H9 (cell line): ENCODE data around the gene KRR1. TPM values are rescaled to one million over a fixed set of nuclear protein-coding genes. Genes with fewer than 3 reads are reported as not detected.

Source experiments
- DNase-seq: peaks from one replicate; pipeline ENCODE4 v3.0.0-alpha.2; 2017
- H2AFZ ChIP-seq: one replicate; pipeline ENCODE4 v1.6.1; 2013; ENCODE audit warnings: mild to moderate bottlenecking, low read length, control low read depth, moderate library complexity
- H2AK5ac ChIP-seq: 2 replicates; pipeline ENCODE4 v1.6.1; 2013; ENCODE audit warnings: low read length, control low read depth, mixed read lengths; ENCODE audit not compliant: insufficient read length
- H2BK120ac ChIP-seq: one replicate; pipeline ENCODE4 v1.6.1; 2013; ENCODE audit warnings: low read depth, mild to moderate bottlenecking, low read length, control low read depth, inconsistent platforms; ENCODE audit not compliant: poor library complexity, severe bottlenecking
- H2BK12ac ChIP-seq: 2 replicates; pipeline ENCODE4 v1.6.1; 2013; ENCODE audit warnings: low read length, control low read depth, mixed read lengths, low read depth; ENCODE audit not compliant: insufficient read length
- H2BK15ac ChIP-seq: 2 replicates; pipeline ENCODE4 v1.6.1; 2013; ENCODE audit warnings: low read depth, low read length, control low read depth
- H2BK20ac ChIP-seq: one replicate; pipeline ENCODE4 v1.6.1; 2013; ENCODE audit warnings: low read depth, mild to moderate bottlenecking, low read length, control low read depth, inconsistent platforms; ENCODE audit not compliant: poor library complexity, severe bottlenecking
- H2BK5ac ChIP-seq: 2 replicates; pipeline ENCODE4 v1.6.1; 2013; ENCODE audit warnings: low read length, control low read depth, mixed read lengths; ENCODE audit not compliant: insufficient read length
- H3K14ac ChIP-seq: 2 replicates; pipeline ENCODE4 v1.6.1; 2013; ENCODE audit warnings: low read length, control low read depth; ENCODE audit not compliant: insufficient read depth
- H3K18ac ChIP-seq: 2 replicates; pipeline ENCODE4 v1.6.1; 2013; ENCODE audit warnings: low read depth, mild to moderate bottlenecking, mixed read lengths, low read length, control low read depth; ENCODE audit not compliant: insufficient read length
- H3K23ac ChIP-seq: 2 replicates; pipeline ENCODE4 v1.6.1; 2013; ENCODE audit warnings: low read length, control low read depth, mixed read lengths, low read depth; ENCODE audit not compliant: insufficient read length
- H3K23me2 ChIP-seq: 2 replicates; pipeline ENCODE4 v1.6.1; 2013; ENCODE audit warnings: low read depth, mild to moderate bottlenecking, mixed read lengths, low read length, control low read depth; ENCODE audit not compliant: insufficient read length, poor library complexity, severe bottlenecking
- H3K27ac ChIP-seq: 2 replicates; pipeline ENCODE4 v1.5.1; 2013; ENCODE audit warnings: low read length, control low read depth, mixed read lengths, low read depth; ENCODE audit not compliant: insufficient read length
- H3K27me3 ChIP-seq: 2 replicates; pipeline ENCODE4 v1.6.1; 2013; ENCODE audit warnings: low read length, control low read depth, inconsistent platforms; ENCODE audit not compliant: insufficient read depth
- H3K4ac ChIP-seq: 2 replicates; pipeline ENCODE4 v1.6.1; 2013; ENCODE audit warnings: low read depth, mild to moderate bottlenecking, control low read depth, inconsistent platforms, low read length, moderate library complexity
- H3K4me1 ChIP-seq: 2 replicates; pipeline ENCODE4 v1.6.1; 2013; ENCODE audit warnings: low read length, control low read depth, inconsistent platforms; ENCODE audit not compliant: insufficient read depth
- H3K4me2 ChIP-seq: 2 replicates; pipeline ENCODE4 v1.6.1; 2013; ENCODE audit warnings: low read length, control low read depth, mixed read lengths; ENCODE audit not compliant: insufficient read length, insufficient read depth
- H3K56ac ChIP-seq: 2 replicates; pipeline ENCODE4 v1.6.1; 2013; ENCODE audit warnings: low read depth, mild to moderate bottlenecking, mixed read lengths, low read length, control low read depth; ENCODE audit not compliant: insufficient read length
- H3K79me1 ChIP-seq: 2 replicates; pipeline ENCODE4 v1.6.1; 2013; ENCODE audit warnings: low read depth, mild to moderate bottlenecking, moderate library complexity, low read length, control low read depth, inconsistent platforms; ENCODE audit not compliant: insufficient read depth, poor library complexity, severe bottlenecking
- H3K79me2 ChIP-seq: 2 replicates; pipeline ENCODE4 v1.6.1; 2013; ENCODE audit warnings: low read length, control low read depth, inconsistent platforms; ENCODE audit not compliant: insufficient read depth
- H3K9ac ChIP-seq: 2 replicates; pipeline ENCODE4 v1.6.1; 2013; ENCODE audit warnings: low read length, control low read depth, mixed read lengths; ENCODE audit not compliant: insufficient read length; ENCODE audit errors: extremely low read depth
- H3K9me3 ChIP-seq: one replicate; pipeline ENCODE4 v1.6.1; 2013; ENCODE audit warnings: low read depth, low read length, inconsistent platforms; ENCODE audit not compliant: control insufficient read depth
- H3T11ph ChIP-seq: one replicate; pipeline ENCODE4 v1.6.1; 2013; ENCODE audit warnings: mild to moderate bottlenecking, low read length, control low read depth, inconsistent platforms
- H4K20me1 ChIP-seq: one replicate; pipeline ENCODE4 v1.6.1; 2013; ENCODE audit not compliant: control insufficient read depth, insufficient read length, insufficient read depth
- H4K5ac ChIP-seq: 2 replicates; pipeline ENCODE4 v1.6.1; 2013; ENCODE audit warnings: low read depth, mild to moderate bottlenecking, mixed read lengths, low read length, control low read depth; ENCODE audit not compliant: insufficient read length
- H4K8ac ChIP-seq: replicated peaks from 2 replicates; pipeline ENCODE4 v1.6.1; 2013; ENCODE audit warnings: low read length, control low read depth, mixed read lengths, low read depth; ENCODE audit not compliant: insufficient read length
- H4K91ac ChIP-seq: 2 replicates; pipeline ENCODE4 v1.6.1; 2013; ENCODE audit warnings: low read depth, mild to moderate bottlenecking, moderate library complexity, mixed read lengths, low read length, control low read depth; ENCODE audit not compliant: insufficient read length
- H3K27ac Mint-ChIP-seq, 3 experiments: 2 replicates in 2 of 3; 3 replicates in 1 of 3; pipeline ENCODE4 v1.8.0; 2020 to 2021; ENCODE audit warnings: mixed read lengths in 3 of 3, mild to moderate bottlenecking in 1 of 3, moderate library complexity in 1 of 3
- H3K27me3 Mint-ChIP-seq: 2 replicates; pipeline ENCODE4 v1.8.0; 2021; ENCODE audit warnings: low read depth, mild to moderate bottlenecking, moderate library complexity, mixed read lengths
- H3K36me3 Mint-ChIP-seq, 3 experiments: 2 replicates in 2 of 3; 3 replicates in 1 of 3; pipeline ENCODE4 v1.8.0; 2020 to 2021; ENCODE audit warnings: low read depth in 3 of 3, mixed read lengths in 3 of 3; ENCODE audit not compliant: insufficient read depth in 1 of 3
- H3K4me1 Mint-ChIP-seq, 2 experiments: 2 replicates each; pipeline ENCODE4 v1.8.0; 2020; ENCODE audit warnings: mixed read lengths in 2 of 2
- H3K4me3 Mint-ChIP-seq, 2 experiments: 2 replicates in 1 of 2; 3 replicates in 1 of 2; pipeline ENCODE4 v1.8.0; 2020 to 2021; ENCODE audit warnings: mild to moderate bottlenecking in 2 of 2, mixed read lengths in 2 of 2, moderate library complexity in 1 of 2
- H3K9me3 Mint-ChIP-seq, 2 experiments: 2 replicates in 1 of 2; 3 replicates in 1 of 2; pipeline ENCODE4 v1.8.0; 2020; ENCODE audit warnings: mild to moderate bottlenecking in 2 of 2, mixed read lengths in 2 of 2, moderate library complexity in 1 of 2
- WGBS: extraction: QIAGEN DNeasy Blood & Tissue Kit; methylation state at CpG from one replicate; pipeline ENCODE4 v1.1.7; 2013; ENCODE audit warnings: missing lambda C conversion rate, low lambda C conversion rate, mixed read lengths; ENCODE audit not compliant: insufficient read length; ENCODE audit errors: extremely low coverage; 5-methylcytosine and 5-hydroxymethylcytosine counted together
- total RNA-seq: library from RNA; stranded (reverse); gene quantifications from 2 replicates; pipeline ENCODE4 v1.2.1, GENCODE V29; 2021
- TF ChIP-seq, protein P1 (sequence below): fragments of 200-600 bp; sonication (generic); conservative IDR thresholded peaks from 3 replicates; pipeline ENCODE4 v1.8.0; 2021; ENCODE audit warnings: antibody characterized with exemption, mild to moderate bottlenecking

KRR1 gene
- total RNA-seq, 1 experiment from 2014 or later = 88.9 TPM

DNA sequence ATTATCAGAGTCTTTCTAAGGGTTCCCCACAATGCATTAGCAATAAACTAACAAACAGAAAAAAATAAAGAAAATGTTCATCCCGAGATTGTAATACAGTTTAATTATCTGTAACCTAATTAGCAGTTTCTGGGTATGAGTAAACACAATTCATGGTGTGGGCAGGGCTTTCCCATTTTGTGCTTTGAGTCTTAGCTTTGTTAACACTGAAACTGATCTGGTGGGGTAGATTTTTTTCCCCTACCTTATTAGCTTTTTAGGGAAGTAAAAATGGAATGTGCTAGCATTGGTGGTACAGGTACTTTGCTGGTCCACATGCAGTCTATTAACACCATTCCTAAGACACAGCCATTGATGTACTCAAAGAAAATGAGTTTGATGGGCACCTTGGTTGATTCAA is 18.4 kb upstream of the KRR1 start:
- TF ChIP-seq, protein P1, sequence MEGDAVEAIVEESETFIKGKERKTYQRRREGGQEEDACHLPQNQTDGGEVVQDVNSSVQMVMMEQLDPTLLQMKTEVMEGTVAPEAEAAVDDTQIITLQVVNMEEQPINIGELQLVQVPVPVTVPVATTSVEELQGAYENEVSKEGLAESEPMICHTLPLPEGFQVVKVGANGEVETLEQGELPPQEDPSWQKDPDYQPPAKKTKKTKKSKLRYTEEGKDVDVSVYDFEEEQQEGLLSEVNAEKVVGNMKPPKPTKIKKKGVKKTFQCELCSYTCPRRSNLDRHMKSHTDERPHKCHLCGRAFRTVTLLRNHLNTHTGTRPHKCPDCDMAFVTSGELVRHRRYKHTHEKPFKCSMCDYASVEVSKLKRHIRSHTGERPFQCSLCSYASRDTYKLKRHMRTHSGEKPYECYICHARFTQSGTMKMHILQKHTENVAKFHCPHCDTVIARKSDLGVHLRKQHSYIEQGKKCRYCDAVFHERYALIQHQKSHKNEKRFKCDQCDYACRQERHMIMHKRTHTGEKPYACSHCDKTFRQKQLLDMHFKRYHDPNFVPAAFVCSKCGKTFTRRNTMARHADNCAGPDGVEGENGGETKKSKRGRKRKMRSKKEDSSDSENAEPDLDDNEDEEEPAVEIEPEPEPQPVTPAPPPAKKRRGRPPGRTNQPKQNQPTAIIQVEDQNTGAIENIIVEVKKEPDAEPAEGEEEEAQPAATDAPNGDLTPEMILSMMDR = no peak

More for the DNA sequence above, 18.4 kb upstream of the KRR1 start:
- no peak overlapping the region for H3K4me2 ChIP-seq
- H3K14ac ChIP-seq = no peak overlapping the region
- no peak overlapping the region for H4K91ac ChIP-seq
- no peaks in the 10 kb centered on the region for H3K9me3 ChIP-seq
- H3K79me2 ChIP-seq = no peaks in the 10 kb centered on the region
- H3K27ac Mint-ChIP-seq = no peak overlapping the region
- H3K4me1 Mint-ChIP-seq = peaks cover 7 to 19% of the 10 kb centered on the region in 2 experiments
- H3K79me1 ChIP-seq = no peaks in the 10 kb centered on the region
- no peaks in the 10 kb centered on the region for H3K23me2 ChIP-seq
- H3K9me3 Mint-ChIP-seq = no peaks in the 10 kb centered on the region; a peak in 1 of 5 replicates
- no peak overlapping the region for H2BK20ac ChIP-seq
- no peak overlapping the region for H3K18ac ChIP-seq
- no peak overlapping the region for H2BK15ac ChIP-seq
- H3K4me1 ChIP-seq = no peaks in the 10 kb centered on the region
- WGBS = no CpG with 5 or more reads among the region's 1 CpG
- no peak overlapping the region for H3K56ac ChIP-seq
- no peak overlapping the region for H3T11ph ChIP-seq
- no peaks in the 10 kb centered on the region for H3K27me3 ChIP-seq
- no peaks in the 10 kb centered on the region for H3K27me3 Mint-ChIP-seq
- H3K36me3 Mint-ChIP-seq = no peaks in the 10 kb centered on the region
- no peak for DNase-seq
- H2AFZ ChIP-seq = no peak overlapping the region
- H3K4ac ChIP-seq = no peak overlapping the region
- H2BK12ac ChIP-seq = no peak overlapping the region
- no peaks in the 10 kb centered on the region for H4K20me1 ChIP-seq
- H4K5ac ChIP-seq = no peak overlapping the region
- no peak overlapping the region for H4K8ac ChIP-seq
- no peak overlapping the region for H2BK120ac ChIP-seq
- H2AK5ac ChIP-seq = no peak overlapping the region
- no peak overlapping the region for H3K4me3 Mint-ChIP-seq
- H3K23ac ChIP-seq = no peak overlapping the region
- no peak overlapping the region for H3K9ac ChIP-seq
- no peak overlapping the region for H2BK5ac ChIP-seq
- H3K27ac ChIP-seq = no peak overlapping the region
